HepG2 (cell line): ENCODE measurements around the gene PIF1. TPM values are rescaled to one million over a fixed set of nuclear protein-coding genes. Genes with fewer than 3 reads are reported as not detected.

Experiments used
- ATAC-seq: fragments of 200-7000 bp; cut with Tn5 transposase; 3 replicates; pipeline ENCODE4 v1.9.1; 2020; ENCODE audit warnings: mild to moderate bottlenecking, moderate library complexity
- BruUV-seq: library from RNA; stranded (reverse); fragments of 400-500 nt; replicated peaks from 2 replicates; lab custom pipeline; 2021; lab: Mats Ljungman, UMichigan
- CTCF ChIA-PET: fragments of 300-600 bp; formaldehyde crosslinking; extraction: SDS; loops from one replicate; lab custom pipeline; 2021; ENCODE audit warnings: low total read pairs, inconsistent platforms, low intra/inter-chr PET ratio; lab: Yijun Ruan, JAX
- POLR2A ChIA-PET: fragments of 350-600 bp; sonication (Branson Sonifier 250); formaldehyde crosslinking; loops from one replicate; lab custom pipeline; 2020; ENCODE audit warnings: antibody characterized with exemption, inconsistent platforms; lab: Yijun Ruan, JAX
- DNase-seq: peaks from one replicate; pipeline ENCODE4 v3.0.0-alpha.2; 2015; ENCODE audit warnings: low spot score
- FAIRE-seq: peaks from 3 replicates; lab custom pipeline; 2011; peaks lifted over from hg19 to GRCh38; lab: Jason Lieb, UNC
- H2AFZ ChIP-seq: one replicate; pipeline ENCODE4 v1.6.1; 2011; ENCODE audit warnings: low read length, inconsistent platforms
- H3K27ac ChIP-seq: fragments of 300-600 bp; 3 replicates; pipeline ENCODE4 v1.8.0; 2011; ENCODE audit warnings: mixed run types, mild to moderate bottlenecking, mixed read lengths, low read length, inconsistent platforms; ENCODE audit not compliant: insufficient read depth; ENCODE audit errors: extremely low read length
- H3K27me3 ChIP-seq, 2 experiments: fragments of 200-600 bp in 1 of 2; 2 replicates in 1 of 2; 3 replicates in 1 of 2; pipeline versions ENCODE4 v1.6.0 to v1.8.0; 2011; ENCODE audit warnings: low read length in 2 of 2, mild to moderate bottlenecking in 2 of 2, moderate library complexity in 2 of 2, inconsistent platforms in 1 of 2; ENCODE audit not compliant: insufficient read depth in 2 of 2, control insufficient read depth in 1 of 2
- H3K36me3 ChIP-seq, 2 experiments: fragments of 200-600 bp in 1 of 2; replicated peaks in 1 of 2; 2 replicates in 1 of 2; 3 replicates in 1 of 2; pipeline versions ENCODE4 v1.5.1 to v1.8.0; 2011; ENCODE audit warnings: low read length in 2 of 2, inconsistent platforms in 1 of 2; ENCODE audit not compliant: insufficient read depth in 2 of 2, control insufficient read depth in 1 of 2
- H3K4me1 ChIP-seq: 2 replicates; pipeline ENCODE4 v1.5.1; 2012; ENCODE audit warnings: low read length, inconsistent platforms; ENCODE audit not compliant: insufficient read depth
- H3K4me2 ChIP-seq: 2 replicates; pipeline ENCODE4 v1.6.0; 2011; ENCODE audit warnings: low read depth, low read length, inconsistent platforms
- H3K4me3 ChIP-seq, 3 experiments: fragments of 200-600 bp in 1 of 3; sonication (generic), shearing (Covaris generic) in 1 of 3; replicated peaks in 1 of 3; 2 replicates each; pipeline ENCODE4 v1.5.1; 2011 to 2016; ENCODE audit warnings: low read length in 3 of 3, inconsistent platforms in 2 of 3, low read depth in 2 of 3, mild to moderate bottlenecking in 2 of 3, control low read depth in 1 of 3, mixed read lengths in 1 of 3; ENCODE audit not compliant: insufficient read depth in 1 of 3
- H3K79me2 ChIP-seq: one replicate; pipeline ENCODE4 v1.6.1; 2011; ENCODE audit warnings: low read length, inconsistent platforms; ENCODE audit not compliant: insufficient read depth
- H3K9ac ChIP-seq: 2 replicates; pipeline ENCODE4 v1.6.0; 2011; ENCODE audit warnings: mild to moderate bottlenecking, low read depth, low read length, inconsistent platforms; ENCODE audit not compliant: insufficient read depth
- H3K9me3 ChIP-seq: 2 replicates; pipeline ENCODE4 v1.5.1; 2012; ENCODE audit warnings: mild to moderate bottlenecking, low read length
- H4K20me1 ChIP-seq: 2 replicates; pipeline ENCODE4 v1.6.0; 2011; ENCODE audit warnings: inconsistent platforms, mild to moderate bottlenecking, low read length, moderate library complexity; ENCODE audit not compliant: insufficient read depth
- CTCF ChIP-seq: sonication (generic); formaldehyde crosslinking; IDR thresholded peaks from 2 replicates; pipeline ENCODE4 v1.5.0; 2020; ENCODE audit warnings: mild to moderate bottlenecking, missing genetic modification reagents, moderate library complexity
- EZH2 ChIP-seq: conservative IDR thresholded peaks from 2 replicates; pipeline ENCODE4 v1.6.1; 2012; ENCODE audit warnings: mild to moderate bottlenecking, low read depth, low read length, moderate library complexity
- GABPB1 ChIP-seq: IDR thresholded peaks from 2 replicates; pipeline ENCODE4 v1.6.1; 2016; ENCODE audit warnings: mild to moderate bottlenecking, missing genetic modification reagents, moderate library complexity, missing compliant biosample characterization
- GTF2F1 ChIP-seq: fragments of 150-350 bp; IDR thresholded peaks from 2 replicates; pipeline ENCODE4 v1.6.1; 2014; ENCODE audit warnings: low read length
- JUNB ChIP-seq: sonication (generic); formaldehyde crosslinking; IDR thresholded peaks from 2 replicates; pipeline ENCODE4 v1.8.0; 2022; ENCODE audit warnings: missing genetic modification reagents, mild to moderate bottlenecking, borderline replicate concordance
- POLR2G ChIP-seq: fragments of 200-400 bp; formaldehyde crosslinking; IDR thresholded peaks from 2 replicates; pipeline ENCODE4 v1.6.1; 2018; ENCODE audit warnings: mild to moderate bottlenecking, low read depth, low read length, moderate library complexity
- SAFB2 ChIP-seq: sonication (generic); formaldehyde crosslinking; IDR thresholded peaks from 2 replicates; pipeline ENCODE4 v1.5.1; 2020; ENCODE audit warnings: missing genetic modification reagents, low read depth, mild to moderate bottlenecking, borderline replicate concordance
- YEATS4 ChIP-seq: sonication (generic); formaldehyde crosslinking; IDR thresholded peaks from 2 replicates; pipeline ENCODE4 v1.4.0; 2020; ENCODE audit warnings: missing genetic modification reagents, borderline replicate concordance
- ZBTB2 ChIP-seq: sonication (generic); formaldehyde crosslinking; IDR thresholded peaks from 2 replicates; pipeline ENCODE4 v1.8.0; 2022; ENCODE audit warnings: low read depth, missing genetic modification reagents
- WGBS: methylation state at CpG from one replicate; pipeline ENCODE4 v1.1.6; 2017; ENCODE audit warnings: low lambda C conversion rate; 5-methylcytosine and 5-hydroxymethylcytosine counted together
- in situ Hi-C: cut with HindIII; loops from 2 replicates; pipeline ENCODE4 v1.10.0; 2017; ENCODE audit warnings: low pct_unique_long_range_greater_than_20kb; ENCODE audit not compliant: extremely low pct_ligation_motif_present
- intact Hi-C: fragments of 100-400 bp; cut with micrococcal nuclease; formaldehyde crosslinking; loops from one replicate; pipeline ENCODE4 v1.10.0; 2022; ENCODE audit not compliant: unreplicated experiment
- polyA plus RNA-seq, 8 experiments: library from polyadenylated mRNA; depleted of rRNA in 3 of 8; stranded (reverse) in 7 of 8; unstranded in 1 of 8; fragments of >200 nt; fragmentation: Illumina TruSeq in 4 of 8; extraction: Trizol in 4 of 8; gene quantifications; 2 replicates each; pipeline versions ENCODE4 v1.2.1 to v1.2.3, GENCODE V29; 2011 to 2016; ENCODE audit warnings: low read depth in 4 of 8, missing spikeins in 1 of 8, mixed read lengths in 1 of 8; ENCODE audit not compliant: insufficient read depth in 1 of 8
- total RNA-seq, 5 experiments: library from RNA; depleted of rRNA; stranded (reverse); fragments of >200 nt; fragmentation: Illumina TruSeq; extraction: Trizol; gene quantifications; 2 replicates each; pipeline ENCODE4 v1.2.3, GENCODE V29; 2016; ENCODE audit warnings: low read depth in 1 of 5

PIF1 gene
- total and polyA plus RNA-seq, 2 of the 13 experiments (the other 11 are each of a cell fraction or from before 2014, with no cell fraction given): 18.5 to 19.7 TPM

DNA sequence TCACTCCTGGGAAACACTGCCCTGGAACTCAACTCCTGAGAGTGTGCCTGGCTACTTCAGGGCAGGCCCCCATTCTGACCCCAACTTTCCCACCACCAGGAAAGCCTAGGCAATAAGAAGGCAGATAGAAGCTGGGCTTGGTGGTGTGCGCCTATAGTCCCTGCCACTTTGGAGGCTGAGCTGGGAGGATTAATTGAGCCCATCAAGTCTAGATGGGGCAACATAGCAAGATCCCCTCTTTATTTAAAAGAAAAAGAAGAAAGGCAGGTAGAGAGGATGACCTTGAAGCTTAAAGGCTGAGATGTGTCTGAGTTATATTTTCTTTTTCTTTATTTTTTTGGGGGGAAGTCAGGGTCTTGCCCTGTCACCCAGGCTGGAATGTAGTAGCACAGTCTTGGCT lies 45.8 kb downstream of the PIF1 start:
- CTCF ChIA-PET: no interaction called here
- intact Hi-C loops (no loop called here), in situ Hi-C loops (no loop called here)
- Histone ChIP-seq H3K27ac (no peak overlapping the region), H3K79me2 (no peaks in the 10 kb centered on the region), H3K4me1 (peaks cover 32% of the 10 kb centered on the region), H3K9me3 (no peaks in the 10 kb centered on the region), H3K4me2 (no peak overlapping the region), H2AFZ (no peak overlapping the region), H4K20me1 (no peaks in the 10 kb centered on the region), H3K9ac (no peak overlapping the region), H3K4me3 (no peak overlapping the region), H3K36me3 (no peaks in the 10 kb centered on the region), H3K27me3 (peaks cover 6 to 28% of the 10 kb centered on the region in 2 experiments; a peak in 4 of 5 replicates)
- FAIRE-seq (no peak), DNase-seq (no peak), ATAC-seq (no peak)
- WGBS: 73% methylated on average over 1 of the region's 1 CpG
- no TSS peak for BruUV-seq
- POLR2A ChIA-PET: no interaction called here
- TF ChIP-seq GABPB1 (CRISPR knock-in tag) (no peak), CTCF (CRISPR knock-in tag) (no peak), GTF2F1 (no peak), EZH2 (no peak), ZBTB2 (CRISPR knock-in tag) (no peak), JUNB (CRISPR knock-in tag) (no peak), SAFB2 (no peak), POLR2G (no peak), YEATS4 (no peak)
